AML-193 (cell line): ENCODE data around the gene DNAJC22.
"Not testable (repeated sequence)": the region's sequence is repeated elsewhere in the genome, so short reads cannot be mapped to it uniquely, and the experiment has no call there.

Experiments
- DNase-seq, 2 experiments: peaks; one replicate each; lab custom pipeline; 2025; lab: John Stamatoyannopoulos, UW

DNAJC22 gene

DNA sequence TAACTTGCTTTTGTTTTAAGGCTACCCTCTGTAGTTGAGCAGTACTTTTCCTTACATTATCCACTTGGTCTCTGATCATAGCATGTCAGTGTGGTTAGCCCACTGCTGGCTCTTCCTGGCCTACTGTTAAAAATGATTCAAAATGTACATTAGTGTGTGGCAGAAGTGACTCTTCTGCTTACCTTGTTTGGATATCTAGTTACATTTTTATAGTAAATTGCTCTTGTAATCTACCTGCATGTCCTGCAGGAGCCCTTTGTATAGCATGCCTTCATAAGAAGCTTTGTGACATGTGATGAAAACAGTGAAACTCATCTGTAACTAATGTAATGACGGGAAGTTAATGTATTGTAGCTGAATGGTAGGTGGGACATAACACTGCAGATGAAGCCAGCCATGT is 28.7 kb downstream of the DNAJC22 start:
- DNase-seq = no peak

DNA sequence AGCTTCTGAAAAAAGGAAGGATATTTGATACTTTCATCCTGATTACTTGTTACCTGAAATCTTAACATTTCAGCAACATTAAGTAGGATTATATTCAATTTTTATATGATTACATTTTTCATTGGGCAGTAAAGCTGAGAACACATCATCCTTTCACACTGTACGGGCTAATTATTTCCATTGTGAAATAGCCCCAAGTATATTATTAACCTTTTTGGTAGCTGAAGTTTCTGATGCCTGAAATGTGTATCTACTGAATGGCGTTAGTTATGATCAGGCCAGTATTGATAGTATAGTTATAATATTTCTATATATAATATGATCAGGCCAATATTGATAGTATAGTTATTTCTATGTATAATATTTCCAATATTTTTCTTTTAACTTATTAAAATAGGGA is 30.7 kb downstream of the DNAJC22 start:
- no peak for DNase-seq

GRCh38 chr12:49380184-49380583 is 33.5 kb downstream of the DNAJC22 start:
- not testable (repeated sequence) for DNase-seq

GRCh38 chr12:49388682-49389386 is 42.1 kb downstream of the DNAJC22 start:
- DNase-seq = no peak

- no peak for DNase-seq
Observed at GRCh38 chr12:49389387-49389703, 42.7 kb downstream of the DNAJC22 start.

GRCh38 chr12:49397000-49397399 is 50.3 kb downstream of the DNAJC22 start:
- DNase-seq = no peak

GRCh38 chr12:49400304-49400703 is 53.6 kb downstream of the DNAJC22 start:
- DNase-seq = no peak
